HEK293T (cell line): ENCODE results near the gene TMEM178B.

ENCODE experiments used
- CTCF ChIA-PET: fragments of 350-600 bp; formaldehyde crosslinking; extraction: SDS; loops from one replicate; lab custom pipeline; 2021; ENCODE audit warnings: antibody characterized with exemption, inconsistent platforms; lab: Yijun Ruan, JAX
- POLR2A ChIA-PET: fragments of 350-600 bp; formaldehyde crosslinking; extraction: SDS; loops from one replicate; lab custom pipeline; 2020; ENCODE audit warnings: antibody characterized with exemption, inconsistent platforms; lab: Yijun Ruan, JAX
- DNase-seq: peaks from one replicate; pipeline ENCODE4 v3.0.0; 2012; ENCODE audit warnings: mixed read lengths; ENCODE audit errors: extremely low spot score
- ARNT ChIP-seq: fragments of 450-650 bp; IDR thresholded peaks from 2 replicates; pipeline ENCODE4 v1.6.1; 2017; ENCODE audit warnings: mild to moderate bottlenecking
- BHLHE40 ChIP-seq: fragments of 450-650 bp; IDR thresholded peaks from 2 replicates; pipeline ENCODE4 v1.6.1; 2016; ENCODE audit warnings: mild to moderate bottlenecking, moderate library complexity, borderline replicate concordance
- CTBP1 ChIP-seq: fragments of 450-650 bp; IDR thresholded peaks from 2 replicates; pipeline ENCODE4 v1.6.1; 2016; ENCODE audit warnings: borderline replicate concordance
- ELF4 ChIP-seq: fragments of 450-650 bp; IDR thresholded peaks from 2 replicates; pipeline ENCODE4 v1.6.1; 2017; ENCODE audit warnings: antibody characterized with exemption
- FOXA1 ChIP-seq: fragments of 450-650 bp; IDR thresholded peaks from 2 replicates; pipeline ENCODE4 v1.6.1; 2016; ENCODE audit warnings: mild to moderate bottlenecking
- FOXK2 ChIP-seq: fragments of 450-650 bp; IDR thresholded peaks from 2 replicates; pipeline ENCODE4 v1.6.1; 2016; ENCODE audit warnings: mild to moderate bottlenecking
- FOXM1 ChIP-seq: fragments of 450-650 bp; IDR thresholded peaks from 2 replicates; pipeline ENCODE4 v1.6.1; 2017; ENCODE audit warnings: mild to moderate bottlenecking, borderline replicate concordance
- HDGF ChIP-seq: fragments of 450-650 bp; IDR thresholded peaks from 2 replicates; pipeline ENCODE4 v1.6.1; 2017; ENCODE audit warnings: antibody characterized with exemption, borderline replicate concordance
- L3MBTL2 ChIP-seq: fragments of 450-650 bp; conservative IDR thresholded peaks from 2 replicates; pipeline ENCODE4 v1.6.1; 2016; ENCODE audit warnings: mild to moderate bottlenecking
- LEF1 ChIP-seq: fragments of 450-650 bp; IDR thresholded peaks from 2 replicates; pipeline ENCODE4 v1.6.1; 2017; ENCODE audit warnings: mild to moderate bottlenecking, borderline replicate concordance
- NFRKB ChIP-seq: fragments of 450-650 bp; IDR thresholded peaks from 2 replicates; pipeline ENCODE4 v1.6.1; 2016; ENCODE audit warnings: mild to moderate bottlenecking, moderate library complexity
- SP1 ChIP-seq: fragments of 450-650 bp; IDR thresholded peaks from 2 replicates; pipeline ENCODE4 v1.6.1; 2017
- SUZ12 ChIP-seq: fragments of 450-650 bp; IDR thresholded peaks from 2 replicates; pipeline ENCODE4 v1.6.1; 2016; ENCODE audit warnings: mild to moderate bottlenecking
- ZNF384 ChIP-seq: fragments of 450-650 bp; IDR thresholded peaks from 2 replicates; pipeline ENCODE4 v1.6.1; 2016
- TF ChIP-seq, protein P1 (sequence below): fragments of 450-650 bp; IDR thresholded peaks from 2 replicates; pipeline ENCODE4 v1.6.1; 2016

Gene TMEM178B

DNA sequence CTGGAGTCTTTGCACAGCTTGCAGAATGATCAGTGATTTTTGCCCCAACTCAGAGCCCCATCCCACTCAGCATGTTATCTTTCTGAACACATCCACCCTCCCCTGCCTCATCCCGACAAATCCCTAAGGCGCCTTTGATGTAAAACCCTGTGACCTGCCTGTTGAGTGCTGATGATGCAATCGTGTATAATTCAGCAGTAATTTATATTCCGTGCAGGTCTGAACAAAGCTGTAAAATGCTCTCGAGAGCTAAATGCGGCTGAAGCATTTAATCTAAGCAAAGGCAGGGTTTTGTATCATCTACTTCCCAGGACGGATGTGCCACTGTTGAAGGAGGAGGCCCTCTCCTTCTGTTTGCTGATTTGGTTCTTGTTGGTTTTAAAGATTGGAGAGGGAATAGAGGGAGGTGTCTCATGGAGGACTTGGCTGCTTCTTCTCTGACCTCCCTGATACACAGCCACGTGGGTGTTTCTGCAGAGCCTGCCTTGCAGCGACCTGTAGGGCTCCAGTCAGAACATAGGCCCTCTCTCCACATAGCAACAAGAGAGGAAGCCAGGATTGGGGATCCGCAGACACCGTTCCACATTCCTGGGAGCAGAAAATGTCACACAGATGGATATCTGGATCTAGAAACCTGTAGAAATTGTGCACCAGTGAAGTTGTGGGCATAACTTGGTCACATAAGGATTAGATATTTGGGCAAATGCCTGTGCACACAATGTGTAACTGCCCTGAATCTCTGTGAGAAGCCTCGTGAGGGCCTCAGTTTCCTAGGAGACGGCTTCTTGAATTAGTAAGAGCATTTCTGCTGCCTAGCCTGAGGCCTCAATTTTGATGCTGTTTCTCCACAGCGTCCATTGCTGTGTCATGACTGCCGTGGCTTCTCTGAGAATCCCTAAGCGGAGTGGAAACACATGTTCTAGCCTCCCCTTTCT lies 387.2 kb downstream of the TMEM178B start:
- ChIA-PET POLR2A (interaction anchor here (1.0 to 1.5 kb wide), 2 partner anchors 22 to 38 kb away, joined by 3 to 4 read pairs; no protein-coding TSS in a partner anchor), CTCF (no interaction called here)
- peak; percentile 29 for DNase-seq
- no peak for TF ChIP-seq HDGF
- TF ChIP-seq FOXA1: no peak
- no peak for TF ChIP-seq ELF4
- TF ChIP-seq SP1: no peak
- TF ChIP-seq L3MBTL2: no peak
- TF ChIP-seq LEF1: no peak
- TF ChIP-seq, protein P1, sequence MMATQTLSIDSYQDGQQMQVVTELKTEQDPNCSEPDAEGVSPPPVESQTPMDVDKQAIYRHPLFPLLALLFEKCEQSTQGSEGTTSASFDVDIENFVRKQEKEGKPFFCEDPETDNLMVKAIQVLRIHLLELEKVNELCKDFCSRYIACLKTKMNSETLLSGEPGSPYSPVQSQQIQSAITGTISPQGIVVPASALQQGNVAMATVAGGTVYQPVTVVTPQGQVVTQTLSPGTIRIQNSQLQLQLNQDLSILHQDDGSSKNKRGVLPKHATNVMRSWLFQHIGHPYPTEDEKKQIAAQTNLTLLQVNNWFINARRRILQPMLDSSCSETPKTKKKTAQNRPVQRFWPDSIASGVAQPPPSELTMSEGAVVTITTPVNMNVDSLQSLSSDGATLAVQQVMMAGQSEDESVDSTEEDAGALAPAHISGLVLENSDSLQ: peak; percentile 26; the same call in 1 of the 2 replicates
- no peak for TF ChIP-seq BHLHE40

GRCh38 chr7:141461924-141462323 lies 388.1 kb downstream of the TMEM178B start:
- TF ChIP-seq, protein P1: no peak
- TF ChIP-seq ELF4: no peak
- TF ChIP-seq HDGF: no peak
- ChIA-PET CTCF (interaction anchor here (0.5 kb wide), 1 partner anchor 202 kb away, joined by 4 read pairs; no protein-coding TSS in a partner anchor), POLR2A (no interaction called here)
- no peak for DNase-seq

GRCh38 chr7:141462958-141463357 lies 389.1 kb downstream of the TMEM178B start:
- no peak for DNase-seq
- TF ChIP-seq FOXK2 (no peak), SUZ12 (no peak), ZNF384 (no peak), FOXM1 (no peak), ARNT (no peak), L3MBTL2 (no peak)
- TF ChIP-seq, protein P1: no peak
- ChIA-PET POLR2A (no interaction called here), CTCF (no interaction called here)

DNA sequence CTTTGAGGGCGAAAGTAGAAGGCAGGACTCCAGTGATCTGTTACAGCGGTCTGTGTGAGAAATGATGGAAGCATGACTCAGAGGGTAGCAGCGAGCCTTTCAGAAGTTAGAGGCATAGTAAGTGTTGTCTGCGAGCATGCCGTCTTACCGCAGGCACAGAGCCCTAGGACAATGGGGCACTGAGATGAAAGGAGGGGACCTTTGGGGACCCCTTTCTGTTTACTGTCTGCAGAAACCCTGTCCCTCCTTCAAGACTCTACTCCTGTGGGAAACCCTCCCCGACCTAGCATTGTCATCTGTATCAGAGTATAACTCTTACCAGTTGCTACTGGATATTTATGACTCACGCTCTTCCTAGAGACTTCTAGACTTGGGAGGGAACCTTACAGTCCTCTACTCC lies 390.1 kb downstream of the TMEM178B start:
- ChIA-PET POLR2A (no interaction called here), CTCF (no interaction called here)
- DNase-seq: no peak
- TF ChIP-seq CTBP1: no peak
- TF ChIP-seq FOXK2: no peak
- no peak for TF ChIP-seq SP1
- TF ChIP-seq, protein P1: no peak

- DNase-seq: no peak
- CTCF ChIA-PET: no interaction called here
- no peak for TF ChIP-seq BHLHE40
- no peak for TF ChIP-seq CTBP1
- no peak for TF ChIP-seq L3MBTL2
- TF ChIP-seq FOXA1: no peak
- no peak for TF ChIP-seq ZNF384
- TF ChIP-seq NFRKB: no peak
- no peak for TF ChIP-seq SP1
- TF ChIP-seq, protein P1: no peak
- TF ChIP-seq ARNT: no peak
- no peak for TF ChIP-seq ELF4
- POLR2A ChIA-PET: no interaction called here
These were observed 390.7 kb downstream of the TMEM178B start for GRCh38 chr7:141464551-141464950.
